GM23248 (cell line): ENCODE results near the gene HOXC13. TPM values are rescaled to one million over a fixed set of nuclear protein-coding genes. Genes with fewer than 3 reads are reported as not detected.

Source experiments
- DNase-seq: peaks from one replicate; pipeline ENCODE4 v3.0.0-alpha.2; 2015
- H2AFZ ChIP-seq: fragments of 200-600 bp; sonication (generic); 2 replicates; pipeline ENCODE4 v1.6.1; 2016; ENCODE audit warnings: antibody characterized with exemption
- H3F3A ChIP-seq: fragments of 200-600 bp; sonication (generic); 2 replicates; pipeline ENCODE4 v1.6.1; 2016; ENCODE audit warnings: mild to moderate bottlenecking, antibody characterized with exemption, mixed run types; ENCODE audit not compliant: insufficient read depth
- H3K27ac ChIP-seq: fragments of 200-600 bp; sonication (generic); 2 replicates; pipeline ENCODE4 v1.5.1; 2016; ENCODE audit warnings: mild to moderate bottlenecking
- H3K27me3 ChIP-seq: fragments of 200-600 bp; sonication (generic); replicated peaks from 2 replicates; pipeline ENCODE4 v1.6.1; 2016; ENCODE audit warnings: mild to moderate bottlenecking; ENCODE audit not compliant: insufficient read depth
- H3K36me3 ChIP-seq: fragments of 200-600 bp; sonication (generic); 2 replicates; pipeline ENCODE4 v1.6.1; 2016; ENCODE audit warnings: low read depth, mild to moderate bottlenecking
- H3K4me1 ChIP-seq: fragments of 200-600 bp; sonication (generic); 2 replicates; pipeline ENCODE4 v1.6.1; 2016; ENCODE audit warnings: mild to moderate bottlenecking; ENCODE audit not compliant: insufficient read depth
- H3K4me2 ChIP-seq: fragments of 200-600 bp; sonication (generic); one replicate; pipeline ENCODE4 v1.6.1; 2016; ENCODE audit warnings: mild to moderate bottlenecking; ENCODE audit not compliant: unreplicated experiment
- H3K4me3 ChIP-seq: fragments of 200-600 bp; sonication (generic); 2 replicates; pipeline ENCODE4 v1.5.1; 2016; ENCODE audit warnings: mild to moderate bottlenecking
- H3K79me2 ChIP-seq: fragments of 200-600 bp; sonication (generic); 2 replicates; pipeline ENCODE4 v1.6.1; 2016; ENCODE audit warnings: mild to moderate bottlenecking; ENCODE audit not compliant: insufficient read depth
- H3K9ac ChIP-seq: fragments of 200-600 bp; sonication (generic); 2 replicates; pipeline ENCODE4 v1.6.1; 2016; ENCODE audit warnings: mild to moderate bottlenecking
- H3K9me2 ChIP-seq: fragments of 200-600 bp; sonication (generic); 2 replicates; pipeline ENCODE4 v1.6.1; 2016; ENCODE audit warnings: mixed run types, mild to moderate bottlenecking, moderate library complexity; ENCODE audit not compliant: insufficient read depth
- H3K9me3 ChIP-seq: fragments of 200-600 bp; sonication (generic); one replicate; pipeline ENCODE4 v1.6.1; 2017; ENCODE audit warnings: low read depth
- H4K20me1 ChIP-seq: fragments of 200-600 bp; sonication (generic); 2 replicates; pipeline ENCODE4 v1.6.0; 2016; ENCODE audit not compliant: insufficient read depth
- EZH2 ChIP-seq: fragments of 200-600 bp; sonication (generic); IDR thresholded peaks from 2 replicates; pipeline ENCODE4 v1.6.1; 2018; ENCODE audit warnings: antibody characterized with exemption, mild to moderate bottlenecking; ENCODE audit not compliant: insufficient read depth, poor library complexity, severe bottlenecking
- EZH2phosphoT487 ChIP-seq: fragments of 200-600 bp; sonication (generic); IDR thresholded peaks from 2 replicates; pipeline ENCODE4 v1.6.1; 2018; ENCODE audit warnings: antibody characterized with exemption, moderate library complexity, mild to moderate bottlenecking, low read depth; ENCODE audit not compliant: insufficient read depth
- WGBS, 2 experiments: methylation state at CpG; one replicate each; pipeline ENCODE4 v1.1.6; 2015 to 2017; ENCODE audit warnings: low lambda C conversion rate in 2 of 2, low coverage in 1 of 2; ENCODE audit errors: missing lambda C conversion rate in 2 of 2; 5-methylcytosine and 5-hydroxymethylcytosine counted together
- in situ Hi-C: fragments of 300-500 bp; cut with MboI; formaldehyde crosslinking; loops from 2 replicates; pipeline ENCODE4 v1.15.0; 2020
- polyA plus RNA-seq: library from polyadenylated mRNA; unstranded; fragments of >200 nt; fragmentation: Nextera tagmentation; extraction: Ambion mirVana; gene quantifications from 2 replicates; pipeline ENCODE4 v1.2.1, GENCODE V29; 2016
- total RNA-seq: library from RNA; depleted of rRNA; stranded (reverse); fragments of >200 nt; shearing (Covaris generic); gene quantifications from 2 replicates; pipeline ENCODE4 v1.2.3, GENCODE V29; 2014

HOXC13 gene
- total and polyA plus RNA-seq, 2 experiments from 2014 or later = not detected

DNA sequence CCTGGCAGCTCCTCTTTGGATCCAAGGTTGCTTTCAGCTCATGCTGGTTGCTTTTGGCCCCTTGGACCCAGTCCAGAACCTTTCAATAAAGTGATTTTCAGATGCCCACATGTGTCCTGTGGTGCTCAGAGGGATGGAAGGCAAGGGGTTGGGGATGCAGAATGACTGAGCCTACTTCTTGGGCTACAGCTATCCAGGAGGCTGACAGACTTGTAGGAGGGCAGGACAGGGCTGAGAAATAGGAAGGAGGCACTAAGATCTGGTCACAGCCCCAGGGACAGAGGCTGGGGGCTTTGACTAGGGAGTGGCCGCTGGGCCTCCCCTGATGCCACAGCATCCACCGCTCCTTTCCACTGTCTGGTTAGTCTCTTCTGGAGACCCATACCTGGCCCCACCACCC is 33.1 kb downstream of the HOXC13 start:
- no peaks in the 10 kb centered on the region for H3F3A ChIP-seq
- no peak for DNase-seq
- no peaks in the 10 kb centered on the region for H3K9me3 ChIP-seq
- WGBS, 2 experiments = 46 to 55% methylated on average over 2 of the region's 2 CpGs
- no peak overlapping the region for H3K9ac ChIP-seq
- in situ Hi-C loops = no loop called here
- H2AFZ ChIP-seq = no peak overlapping the region
- no peak overlapping the region for H3K4me2 ChIP-seq
- H4K20me1 ChIP-seq = no peaks in the 10 kb centered on the region
- H3K27ac ChIP-seq = no peak overlapping the region
- no peak overlapping the region for H3K4me3 ChIP-seq
- peaks cover 99% of the 10 kb centered on the region for H3K27me3 ChIP-seq
- H3K36me3 ChIP-seq = no peaks in the 10 kb centered on the region
- H3K4me1 ChIP-seq = no peaks in the 10 kb centered on the region
- H3K79me2 ChIP-seq = no peaks in the 10 kb centered on the region
- no peaks in the 10 kb centered on the region for H3K9me2 ChIP-seq
- TF ChIP-seq EZH2phosphoT487 (no peak), EZH2 (no peak)

DNA sequence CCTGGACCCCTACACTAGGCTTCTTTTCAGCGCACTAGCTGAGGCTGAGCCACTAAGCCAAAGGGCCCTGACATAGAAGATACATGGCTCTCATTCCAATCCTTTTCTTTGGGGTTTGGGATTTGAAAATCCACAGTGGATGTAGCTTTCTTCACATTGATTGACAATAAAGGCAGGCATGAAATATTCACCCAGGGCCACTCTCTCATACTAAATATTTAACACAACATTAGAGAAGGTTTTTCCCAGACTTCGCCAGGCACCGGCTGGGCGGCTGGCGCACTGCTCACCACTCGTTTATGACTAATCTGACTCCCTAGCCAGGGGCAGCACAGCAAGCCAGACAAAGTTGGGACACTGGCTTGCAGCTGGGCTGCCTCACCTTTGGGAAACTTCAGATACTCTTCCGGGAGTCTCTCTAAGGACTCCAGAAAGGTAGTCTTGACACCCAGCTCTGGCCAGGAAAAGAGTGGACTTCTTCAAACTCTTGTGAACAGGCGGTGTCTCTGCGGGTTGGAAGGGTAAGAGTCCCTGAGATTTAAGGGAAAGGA is 33.6 kb downstream of the HOXC13 start:
- no peak overlapping the region for H3K4me3 ChIP-seq
- H3K9me2 ChIP-seq = no peaks in the 10 kb centered on the region
- no peaks in the 10 kb centered on the region for H3K4me1 ChIP-seq
- no peaks in the 10 kb centered on the region for H3K36me3 ChIP-seq
- no peak; the same call in 1 of the 2 replicates for TF ChIP-seq EZH2phosphoT487
- TF ChIP-seq EZH2 = no peak
- no peaks in the 10 kb centered on the region for H3F3A ChIP-seq
- H3K79me2 ChIP-seq = no peaks in the 10 kb centered on the region
- peak; percentile 70 for DNase-seq
- peaks cover 99% of the 10 kb centered on the region for H3K27me3 ChIP-seq
- no peaks in the 10 kb centered on the region for H4K20me1 ChIP-seq
- in situ Hi-C loops = no loop called here
- H3K9ac ChIP-seq = no peak overlapping the region
- H3K4me2 ChIP-seq = no peak overlapping the region
- no peak overlapping the region for H2AFZ ChIP-seq
- H3K9me3 ChIP-seq = no peaks in the 10 kb centered on the region
- no peak overlapping the region for H3K27ac ChIP-seq
- WGBS, 2 experiments = 27 to 31% methylated on average over 9 of the region's 9 CpGs

DNA sequence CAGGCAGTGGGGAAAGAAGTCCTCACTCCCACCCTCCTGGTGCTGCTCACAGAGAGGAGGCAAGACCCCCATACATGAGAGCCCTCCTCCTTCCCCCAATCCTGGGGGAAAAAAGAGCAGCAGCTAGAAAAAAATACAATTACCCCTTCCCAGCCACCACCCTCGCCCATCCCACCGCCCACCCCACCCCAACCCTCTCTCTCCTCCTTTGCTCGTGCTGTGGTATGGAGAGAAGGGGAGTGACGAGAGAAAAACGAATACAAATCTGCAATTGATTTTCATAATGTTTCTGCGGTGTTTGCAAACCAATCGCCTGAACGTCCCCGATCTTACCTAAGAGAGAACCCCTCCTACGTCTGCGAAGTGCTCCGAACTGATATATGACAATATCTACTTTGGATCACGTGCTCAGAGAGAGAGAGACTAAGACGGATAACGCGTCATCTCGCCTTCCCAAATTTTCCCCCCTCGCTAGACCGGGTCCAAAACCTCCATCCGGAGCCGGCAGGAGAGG is 34.1 kb downstream of the HOXC13 start, which contains the start of gene HOXC11:
Gene HOXC11 (plus strand): TSS at position 405 of the 514 bp plus-strand sequence. CDS start 116 bp downstream, outside the sequence.
- Histone ChIP-seq H3K79me2 (no peaks in the 10 kb centered on the region), H3K9me3 (no peaks in the 10 kb centered on the region), H4K20me1 (no peaks in the 10 kb centered on the region), H3K27me3 (peaks cover 99% of the 10 kb centered on the region), H3F3A (no peaks in the 10 kb centered on the region), H3K9ac (no peak within 1 kb of the TSS), H2AFZ (peak within 1 kb of the TSS; percentile 15; the same call in 1 of the 2 replicates), H3K4me2 (no peak within 1 kb of the TSS), H3K9me2 (no peaks in the 10 kb centered on the region), H3K4me3 (peak within 1 kb of the TSS; percentile 11; the same call in 1 of the 2 replicates), H3K36me3 (no peaks in the 10 kb centered on the region), H3K27ac (no peak within 1 kb of the TSS), H3K4me1 (no peaks in the 10 kb centered on the region)
- in situ Hi-C loops = no loop called here
- WGBS, 2 experiments = 10 to 14% methylated on average over 16 to 21 of the region's 21 CpGs
- no peak for DNase-seq
- TF ChIP-seq EZH2 (peak; percentile 100), EZH2phosphoT487 (peak; percentile 43; the same call in 1 of the 2 replicates)

DNA sequence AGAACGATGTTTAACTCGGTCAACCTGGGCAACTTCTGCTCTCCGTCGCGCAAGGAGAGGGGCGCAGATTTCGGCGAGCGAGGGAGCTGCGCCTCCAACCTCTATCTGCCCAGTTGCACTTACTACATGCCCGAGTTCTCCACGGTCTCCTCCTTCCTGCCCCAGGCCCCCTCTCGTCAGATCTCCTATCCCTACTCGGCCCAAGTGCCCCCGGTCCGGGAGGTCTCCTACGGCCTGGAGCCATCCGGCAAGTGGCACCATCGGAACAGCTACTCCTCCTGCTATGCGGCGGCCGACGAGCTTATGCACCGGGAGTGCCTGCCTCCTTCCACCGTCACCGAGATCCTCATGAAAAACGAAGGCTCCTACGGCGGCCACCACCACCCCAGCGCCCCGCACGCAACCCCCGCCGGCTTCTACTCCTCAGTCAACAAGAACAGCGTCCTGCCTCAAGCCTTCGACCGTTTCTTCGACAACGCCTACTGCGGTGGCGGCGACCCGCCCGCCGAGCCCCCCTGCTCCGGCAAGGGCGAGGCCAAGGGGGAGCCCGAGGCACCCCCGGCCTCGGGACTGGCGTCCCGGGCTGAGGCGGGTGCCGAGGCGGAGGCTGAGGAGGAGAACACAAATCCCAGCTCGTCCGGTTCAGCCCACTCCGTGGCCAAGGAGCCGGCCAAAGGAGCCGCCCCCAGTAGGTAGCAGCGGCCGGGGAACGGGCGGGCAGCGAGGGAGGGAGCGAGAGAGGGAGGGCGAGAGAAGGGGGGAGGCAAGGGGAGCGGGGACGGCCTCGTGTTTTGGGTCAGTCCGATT is 34.8 kb downstream of the HOXC13 start:
- peak overlapping the region; percentile 11; the same call in 1 of the 2 replicates for H3K4me3 ChIP-seq
- H3K4me1 ChIP-seq = no peaks in the 10 kb centered on the region
- TF ChIP-seq EZH2phosphoT487 = no peak
- peak; percentile 86 for TF ChIP-seq EZH2
- DNase-seq = peak; percentile 52
- no peaks in the 10 kb centered on the region for H4K20me1 ChIP-seq
- H3K27me3 ChIP-seq = peaks cover 99% of the 10 kb centered on the region
- no peak overlapping the region for H3K9ac ChIP-seq
- no peaks in the 10 kb centered on the region for H3F3A ChIP-seq
- H3K36me3 ChIP-seq = no peaks in the 10 kb centered on the region
- in situ Hi-C loops = no loop called here
- no peaks in the 10 kb centered on the region for H3K79me2 ChIP-seq
- peak overlapping the region; percentile 15; the same call in 1 of the 2 replicates for H2AFZ ChIP-seq
- H3K27ac ChIP-seq = no peak overlapping the region
- H3K9me3 ChIP-seq = no peaks in the 10 kb centered on the region
- 3 to 4% methylated on average over 40 to 68 of the region's 71 CpGs for whole genome bisulfite sequencing, 2 experiments
- H3K4me2 ChIP-seq = no peak overlapping the region
- no peaks in the 10 kb centered on the region for H3K9me2 ChIP-seq
